ENCODE measurements around the gene RRP1.

DNA sequence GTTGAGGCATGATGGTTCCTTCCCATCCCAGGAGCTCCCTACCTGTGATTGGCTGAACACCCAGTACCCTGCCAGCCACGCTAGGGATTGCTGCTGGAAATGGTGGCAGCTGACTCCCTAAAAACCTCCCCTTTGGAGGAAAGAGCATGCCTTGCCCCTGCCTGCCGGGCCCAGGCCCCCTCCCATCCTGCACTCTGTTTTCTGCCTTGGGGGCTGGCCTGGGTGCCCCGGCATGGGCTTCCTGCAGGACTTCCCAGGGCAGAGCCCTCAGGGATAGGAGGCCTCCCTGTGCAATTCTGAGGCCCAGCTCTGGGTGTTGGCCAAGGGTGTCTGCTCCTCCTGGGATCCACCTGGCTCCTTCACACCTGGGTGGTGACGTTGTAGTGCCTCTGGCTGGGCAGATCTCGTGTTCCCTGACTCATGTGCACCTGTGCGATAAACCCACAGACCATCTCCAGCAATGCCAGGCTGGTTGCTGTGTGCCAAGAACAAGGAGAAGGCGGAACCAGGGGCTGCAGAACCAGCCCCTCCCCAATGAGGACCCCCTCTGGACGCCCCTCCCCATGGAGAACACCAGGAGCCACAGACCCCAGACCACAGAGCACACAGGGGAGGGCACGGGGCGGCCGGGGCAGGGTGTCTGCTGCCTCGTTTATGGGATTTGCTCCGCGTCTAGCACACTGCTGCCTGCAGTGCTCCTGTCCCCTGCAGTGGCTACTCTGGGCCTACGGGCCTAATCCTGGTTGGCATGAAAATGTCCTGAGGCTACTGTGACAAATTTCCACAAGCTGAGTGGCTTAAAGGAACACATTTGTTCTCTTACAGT, 26.9 kb upstream of the RRP1 start:
- no peak for TF ChIP-seq POLR2A (IDR thresholded peaks at IDR 0.05)
- TF ChIP-seq, protein P1, sequence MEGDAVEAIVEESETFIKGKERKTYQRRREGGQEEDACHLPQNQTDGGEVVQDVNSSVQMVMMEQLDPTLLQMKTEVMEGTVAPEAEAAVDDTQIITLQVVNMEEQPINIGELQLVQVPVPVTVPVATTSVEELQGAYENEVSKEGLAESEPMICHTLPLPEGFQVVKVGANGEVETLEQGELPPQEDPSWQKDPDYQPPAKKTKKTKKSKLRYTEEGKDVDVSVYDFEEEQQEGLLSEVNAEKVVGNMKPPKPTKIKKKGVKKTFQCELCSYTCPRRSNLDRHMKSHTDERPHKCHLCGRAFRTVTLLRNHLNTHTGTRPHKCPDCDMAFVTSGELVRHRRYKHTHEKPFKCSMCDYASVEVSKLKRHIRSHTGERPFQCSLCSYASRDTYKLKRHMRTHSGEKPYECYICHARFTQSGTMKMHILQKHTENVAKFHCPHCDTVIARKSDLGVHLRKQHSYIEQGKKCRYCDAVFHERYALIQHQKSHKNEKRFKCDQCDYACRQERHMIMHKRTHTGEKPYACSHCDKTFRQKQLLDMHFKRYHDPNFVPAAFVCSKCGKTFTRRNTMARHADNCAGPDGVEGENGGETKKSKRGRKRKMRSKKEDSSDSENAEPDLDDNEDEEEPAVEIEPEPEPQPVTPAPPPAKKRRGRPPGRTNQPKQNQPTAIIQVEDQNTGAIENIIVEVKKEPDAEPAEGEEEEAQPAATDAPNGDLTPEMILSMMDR (IDR thresholded peaks at IDR 0.05), result no peak

Data from lower leg skin (tissue), 3 donors.